IMR-90 (cell line): ENCODE data around the gene GTPBP8.

Experiments
- MAFK ChIP-seq: IDR thresholded peaks from 2 replicates; pipeline ENCODE4 v1.6.1; 2012; ENCODE audit warnings: low read depth, low read length, improper control_type of control experiment
- MXI1 ChIP-seq: IDR thresholded peaks from 2 replicates; pipeline ENCODE4 v1.6.1; 2012; ENCODE audit warnings: low read depth, mild to moderate bottlenecking, low read length, moderate library complexity, borderline replicate concordance
- POLR2A ChIP-seq: IDR thresholded peaks from 2 replicates; pipeline ENCODE4 v1.6.1; 2012; ENCODE audit warnings: mild to moderate bottlenecking, low read depth, low read length
- RAD21 ChIP-seq: IDR thresholded peaks from 2 replicates; pipeline ENCODE4 v1.6.1; 2012; ENCODE audit warnings: low read length, improper control_type of control experiment
- SMC3 ChIP-seq: fragments of 150-350 bp; IDR thresholded peaks from 2 replicates; pipeline ENCODE4 v1.6.1; 2016; ENCODE audit warnings: low read depth, mild to moderate bottlenecking, antibody characterized with exemption, low read length, moderate library complexity
- TF ChIP-seq, protein P1 (sequence below): conservative IDR thresholded peaks from 2 replicates; pipeline ENCODE4 v1.5.1; 2012; ENCODE audit warnings: mild to moderate bottlenecking, low read depth, low read length, improper control_type of control experiment
- TF ChIP-seq, protein P2 (sequence below): fragments of 150-350 bp; IDR thresholded peaks from 2 replicates; pipeline ENCODE4 v1.6.1; 2016; ENCODE audit warnings: low read depth, mild to moderate bottlenecking, low read length, moderate library complexity, borderline replicate concordance
- TF ChIP-seq, protein P3 (sequence below): fragments of 150-350 bp; IDR thresholded peaks from 2 replicates; pipeline ENCODE4 v1.6.1; 2017; ENCODE audit warnings: mild to moderate bottlenecking, antibody characterized with exemption, low read length, low read depth

DNA sequence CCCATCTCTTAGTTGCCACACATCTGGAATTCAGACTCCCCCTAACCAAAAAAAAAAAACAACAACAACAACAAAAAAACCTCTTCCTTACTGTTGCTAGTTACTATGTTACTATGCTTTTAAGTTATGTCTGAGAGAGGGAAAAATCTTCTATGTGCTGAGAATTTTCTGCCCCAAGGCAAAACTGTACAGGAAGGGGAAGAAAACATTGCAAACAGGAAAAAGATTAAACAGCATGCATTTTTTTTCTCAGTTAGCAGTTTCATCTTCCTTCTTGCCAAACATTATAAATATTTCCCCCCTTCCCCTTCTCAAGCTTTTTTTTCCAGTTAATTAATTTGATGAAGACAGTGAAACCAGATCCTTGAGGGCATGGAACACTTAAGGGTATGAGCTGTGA, 14.8 kb upstream of the GTPBP8 start:
- TF ChIP-seq, protein P1, sequence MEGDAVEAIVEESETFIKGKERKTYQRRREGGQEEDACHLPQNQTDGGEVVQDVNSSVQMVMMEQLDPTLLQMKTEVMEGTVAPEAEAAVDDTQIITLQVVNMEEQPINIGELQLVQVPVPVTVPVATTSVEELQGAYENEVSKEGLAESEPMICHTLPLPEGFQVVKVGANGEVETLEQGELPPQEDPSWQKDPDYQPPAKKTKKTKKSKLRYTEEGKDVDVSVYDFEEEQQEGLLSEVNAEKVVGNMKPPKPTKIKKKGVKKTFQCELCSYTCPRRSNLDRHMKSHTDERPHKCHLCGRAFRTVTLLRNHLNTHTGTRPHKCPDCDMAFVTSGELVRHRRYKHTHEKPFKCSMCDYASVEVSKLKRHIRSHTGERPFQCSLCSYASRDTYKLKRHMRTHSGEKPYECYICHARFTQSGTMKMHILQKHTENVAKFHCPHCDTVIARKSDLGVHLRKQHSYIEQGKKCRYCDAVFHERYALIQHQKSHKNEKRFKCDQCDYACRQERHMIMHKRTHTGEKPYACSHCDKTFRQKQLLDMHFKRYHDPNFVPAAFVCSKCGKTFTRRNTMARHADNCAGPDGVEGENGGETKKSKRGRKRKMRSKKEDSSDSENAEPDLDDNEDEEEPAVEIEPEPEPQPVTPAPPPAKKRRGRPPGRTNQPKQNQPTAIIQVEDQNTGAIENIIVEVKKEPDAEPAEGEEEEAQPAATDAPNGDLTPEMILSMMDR, result no peak
- TF ChIP-seq RAD21, result no peak
- TF ChIP-seq SMC3, result no peak
- no peak for TF ChIP-seq MXI1
- TF ChIP-seq, protein P2, sequence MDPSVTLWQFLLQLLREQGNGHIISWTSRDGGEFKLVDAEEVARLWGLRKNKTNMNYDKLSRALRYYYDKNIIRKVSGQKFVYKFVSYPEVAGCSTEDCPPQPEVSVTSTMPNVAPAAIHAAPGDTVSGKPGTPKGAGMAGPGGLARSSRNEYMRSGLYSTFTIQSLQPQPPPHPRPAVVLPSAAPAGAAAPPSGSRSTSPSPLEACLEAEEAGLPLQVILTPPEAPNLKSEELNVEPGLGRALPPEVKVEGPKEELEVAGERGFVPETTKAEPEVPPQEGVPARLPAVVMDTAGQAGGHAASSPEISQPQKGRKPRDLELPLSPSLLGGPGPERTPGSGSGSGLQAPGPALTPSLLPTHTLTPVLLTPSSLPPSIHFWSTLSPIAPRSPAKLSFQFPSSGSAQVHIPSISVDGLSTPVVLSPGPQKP, result no peak
- no peak for TF ChIP-seq MAFK
- TF ChIP-seq POLR2A, result no peak
- TF ChIP-seq, protein P3, sequence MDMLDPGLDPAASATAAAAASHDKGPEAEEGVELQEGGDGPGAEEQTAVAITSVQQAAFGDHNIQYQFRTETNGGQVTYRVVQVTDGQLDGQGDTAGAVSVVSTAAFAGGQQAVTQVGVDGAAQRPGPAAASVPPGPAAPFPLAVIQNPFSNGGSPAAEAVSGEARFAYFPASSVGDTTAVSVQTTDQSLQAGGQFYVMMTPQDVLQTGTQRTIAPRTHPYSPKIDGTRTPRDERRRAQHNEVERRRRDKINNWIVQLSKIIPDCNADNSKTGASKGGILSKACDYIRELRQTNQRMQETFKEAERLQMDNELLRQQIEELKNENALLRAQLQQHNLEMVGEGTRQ, result no peak
